Lung (tissue), 12 donors: ENCODE data around the gene IL1RAP. TPM values are rescaled to one million over a fixed set of nuclear protein-coding genes. Genes with fewer than 3 reads are reported as not detected.

Source experiments
- ATAC-seq: fragments of 200-7000 bp; cut with Tn5 transposase; one replicate; pipeline ENCODE4 v1.9.1; 2020; ENCODE audit warnings: moderate number of reproducible peaks; ENCODE audit not compliant: insufficient read depth, low FRiP score
- DNase-seq, 3 donors: peaks; one replicate each; pipeline ENCODE4 v3.0.0-alpha.2; 2013 to 2017
- H3K27ac ChIP-seq, 2 donors: one replicate each; pipeline ENCODE4 v1.5.1; 2013; ENCODE audit warnings: mild to moderate bottlenecking in 2 of 2, moderate library complexity in 2 of 2, control low read depth in 1 of 2, inconsistent platforms in 1 of 2, low read depth in 1 of 2, low read length in 1 of 2
- H3K27me3 ChIP-seq, 3 donors: one replicate each; pipeline ENCODE4 v1.5.1; 2013; ENCODE audit warnings: low read length in 2 of 3; ENCODE audit not compliant: control insufficient read depth in 3 of 3, insufficient read depth in 3 of 3
- H3K36me3 ChIP-seq, 4 donors: one replicate each; pipeline ENCODE4 v1.5.1; 2013; ENCODE audit warnings: low read length in 4 of 4, mild to moderate bottlenecking in 1 of 4, moderate library complexity in 1 of 4; ENCODE audit not compliant: control insufficient read depth in 4 of 4, insufficient read depth in 4 of 4
- H3K4me1 ChIP-seq, 5 donors: one replicate each; pipeline ENCODE4 v1.5.1; 2013; ENCODE audit warnings: low read length in 5 of 5, mild to moderate bottlenecking in 2 of 5, moderate library complexity in 1 of 5; ENCODE audit not compliant: control insufficient read depth in 5 of 5, insufficient read depth in 5 of 5
- H3K4me3 ChIP-seq: one replicate; pipeline ENCODE4 v1.5.1; 2013; ENCODE audit warnings: mild to moderate bottlenecking, control low read depth, moderate library complexity
- H3K9ac ChIP-seq, 2 donors: one replicate each; pipeline ENCODE4 v1.5.1; 2013; ENCODE audit warnings: low read length in 2 of 2, control low read depth in 1 of 2; ENCODE audit not compliant: insufficient read depth in 1 of 2
- H3K9me3 ChIP-seq, 4 donors: one replicate each; pipeline ENCODE4 v1.5.1; 2013; ENCODE audit warnings: low read length in 3 of 4, mild to moderate bottlenecking in 1 of 4, moderate library complexity in 1 of 4; ENCODE audit not compliant: control insufficient read depth in 4 of 4, insufficient read depth in 3 of 4
- CTCF ChIP-seq: IDR thresholded peaks from 2 replicates; pipeline ENCODE4 v1.5.1; 2012; ENCODE audit warnings: mild to moderate bottlenecking; ENCODE audit errors: control extremely low read depth, extremely low read depth
- WGBS, 2 donors: extraction: QIAGEN DNeasy Blood & Tissue Kit; methylation state at CpG; one replicate each; pipeline ENCODE4 v1.1.7; 2013; 5-methylcytosine and 5-hydroxymethylcytosine counted together
- polyA plus RNA-seq, 2 donors: library from polyadenylated mRNA; stranded (reverse); fragments of 200-250 nt; gene quantifications; one replicate each; pipeline ENCODE4 v1.2.1, GENCODE V29; 2013
- total RNA-seq, 2 donors: library from RNA; depleted of rRNA in 1 of 2; stranded (reverse); fragments of >200 nt in 1 of 2; gene quantifications; one replicate each; pipeline ENCODE4 v1.2.1, GENCODE V29; 2014 to 2021
- donor health status: control.
- donor health status: control.
- donor health status: Bipolar disorder and iron deficiency.
- donor health status: healthy.
- donor health status: DM: yes; HTN: yes; CAD: no.

Gene IL1RAP
- total and polyA plus RNA-seq, 4 donors, result 3.2 to 34.2 (median 26.8) TPM

GRCh38 chr3:190620886-190621608 is 107.2 kb downstream of the IL1RAP start:
- peaks cover 0 to 23% (median 0%) of the 10 kb centered on the region in 5 donors for H3K4me1 ChIP-seq
- no peak overlapping the region for H3K4me3 ChIP-seq
- no peak for TF ChIP-seq CTCF
- no peak overlapping the region for H3K9ac ChIP-seq
- H3K9me3 ChIP-seq, result no peaks in the 10 kb centered on the region
- no peak overlapping the region for H3K27ac ChIP-seq
- DNase-seq, result peak in 2 of 3 donors; percentile 34 to 37
- ATAC-seq, result no peak
- H3K27me3 ChIP-seq, result no peaks in the 10 kb centered on the region
- peaks cover 0 to 15% (median 3%) of the 10 kb centered on the region in 4 donors for H3K36me3 ChIP-seq
- WGBS, 2 donors, result 59 to 71% methylated on average over 1 of the region's 1 CpG

DNA sequence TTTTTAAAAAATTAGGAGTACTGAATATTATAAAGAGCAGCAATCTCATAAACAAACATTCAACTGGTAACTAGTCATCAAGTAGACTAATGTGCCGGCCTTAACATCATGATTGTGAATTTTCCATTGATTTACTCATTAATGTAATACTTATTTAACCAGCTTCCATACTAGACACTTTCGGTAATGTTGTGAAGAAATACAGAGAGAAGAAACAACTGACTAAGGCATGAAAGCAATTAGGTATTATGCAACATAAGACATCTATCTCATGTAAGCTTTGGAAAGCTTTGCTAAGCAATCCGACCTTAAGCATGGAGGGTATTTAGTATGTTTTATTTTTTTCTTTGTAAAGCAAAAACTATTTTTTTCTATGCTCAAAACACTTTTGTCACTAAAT is 108.0 kb downstream of the IL1RAP start:
- ATAC-seq (no peak), DNase-seq (peak in 2 of 3 donors; percentile 33 to 58)
- Histone ChIP-seq H3K9ac (no peak overlapping the region), H3K4me1 (peaks cover 0 to 23% (median 0%) of the 10 kb centered on the region in 5 donors), H3K27me3 (no peaks in the 10 kb centered on the region), H3K4me3 (no peak overlapping the region), H3K27ac (no peak overlapping the region), H3K9me3 (no peaks in the 10 kb centered on the region), H3K36me3 (peaks cover 0 to 21% (median 2%) of the 10 kb centered on the region in 4 donors)
- 29 to 61% methylated on average over 3 of the region's 3 CpGs for WGBS, 2 donors
- TF ChIP-seq CTCF, result no peak

- TF ChIP-seq CTCF, result no peak
- Histone ChIP-seq H3K9ac (no peak overlapping the region), H3K36me3 (peaks cover 0 to 28% (median 4%) of the 10 kb centered on the region in 4 donors), H3K9me3 (no peaks in the 10 kb centered on the region), H3K27me3 (no peaks in the 10 kb centered on the region), H3K27ac (no peak overlapping the region), H3K4me1 (peaks cover 0 to 20% (median 0%) of the 10 kb centered on the region in 5 donors), H3K4me3 (no peak overlapping the region)
- ATAC-seq (no peak), DNase-seq (no peak)
- WGBS, 2 donors, result 52 to 54% methylated on average over 5 of the region's 5 CpGs
Measured at GRCh38 chr3:190624282-190624681, 110.4 kb downstream of the IL1RAP start.
